Endothelial cell of umbilical vein (primary cell): Measurements from ENCODE around the gene PSPC1. TPM values are rescaled to one million over a fixed set of nuclear protein-coding genes. Genes with fewer than 3 reads are reported as not detected.
"Not testable (repeated sequence)": the region's sequence is repeated elsewhere in the genome, so short reads cannot be mapped to it uniquely, and the experiment has no call there.

ENCODE experiments used
- BruUV-seq: library from RNA; stranded (reverse); fragments of 400-500 nt; replicated peaks from 2 replicates; lab custom pipeline; 2021; lab: Mats Ljungman, UMichigan
- CTCF ChIA-PET: fragments of 300-600, 350-600 bp; sonication (Branson Sonifier 250); formaldehyde crosslinking; loops from one replicate; lab custom pipeline; 2021; ENCODE audit warnings: antibody characterized with exemption, inconsistent platforms; lab: Charles Lee
- POLR2A ChIA-PET: fragments of 300-600, 350-600 bp; sonication (Branson Sonifier 250); formaldehyde crosslinking; loops from one replicate; lab custom pipeline; 2021; ENCODE audit warnings: antibody characterized with exemption, inconsistent platforms; lab: Charles Lee
- DNase-seq: peaks from one replicate; pipeline ENCODE4 v3.0.0-alpha.2; 2011; ENCODE audit warnings: low read depth, low spot score
- FAIRE-seq: peaks from 2 replicates; lab custom pipeline; 2011; peaks lifted over from hg19 to GRCh38; lab: Jason Lieb, UNC
- H2AFZ ChIP-seq: 2 replicates; pipeline ENCODE4 v1.6.0; 2012; ENCODE audit warnings: low read depth, low read length, control low read depth, inconsistent platforms
- H3K27ac ChIP-seq: 2 replicates; pipeline ENCODE4 v1.5.1; 2011; ENCODE audit warnings: low read depth, mild to moderate bottlenecking, control low read depth, low read length, moderate library complexity; ENCODE audit not compliant: insufficient read depth
- H3K27me3 ChIP-seq, 2 experiments: 2 replicates each; pipeline versions ENCODE4 v1.6.0 to v1.6.1; 2011; ENCODE audit warnings: low read length in 2 of 2, mixed read lengths in 1 of 2; ENCODE audit not compliant: control insufficient read depth in 2 of 2, insufficient read depth in 2 of 2
- H3K36me3 ChIP-seq, 2 experiments: 2 replicates in 1 of 2; 3 replicates in 1 of 2; pipeline ENCODE4 v1.5.1; 2011; ENCODE audit warnings: low read length in 2 of 2, mild to moderate bottlenecking in 1 of 2, moderate library complexity in 1 of 2; ENCODE audit not compliant: control insufficient read depth in 2 of 2, insufficient read depth in 2 of 2; ENCODE audit errors: extremely low read depth in 1 of 2
- H3K4me1 ChIP-seq: 3 replicates; pipeline ENCODE4 v1.5.1; 2011; ENCODE audit warnings: mild to moderate bottlenecking, low read length; ENCODE audit not compliant: control insufficient read depth, insufficient read depth; ENCODE audit errors: extremely low read depth
- H3K4me2 ChIP-seq: 2 replicates; pipeline ENCODE4 v1.6.1; 2011; ENCODE audit warnings: low read length, control low read depth, mixed read lengths; ENCODE audit not compliant: insufficient read depth
- H3K4me3 ChIP-seq, 3 experiments: fragments of 200-600 bp in 1 of 3; sonication (generic), shearing (Covaris generic) in 1 of 3; replicated peaks in 1 of 3; 2 replicates each; pipeline ENCODE4 v1.5.1; 2011 to 2016; ENCODE audit warnings: control low read depth in 3 of 3, low read length in 3 of 3, mild to moderate bottlenecking in 2 of 3, inconsistent platforms in 1 of 3, low read depth in 1 of 3, moderate library complexity in 1 of 3; ENCODE audit not compliant: insufficient read depth in 1 of 3
- H3K79me2 ChIP-seq: 2 replicates; pipeline ENCODE4 v1.6.0; 2012; ENCODE audit warnings: low read length, inconsistent platforms; ENCODE audit not compliant: control insufficient read depth, insufficient read depth
- H3K9ac ChIP-seq: replicated peaks from 2 replicates; pipeline ENCODE3; 2011; ENCODE audit warnings: low read length, control low read depth; ENCODE audit not compliant: insufficient read depth; ENCODE audit errors: extremely low read depth
- H3K9me1 ChIP-seq: replicated peaks from 3 replicates; pipeline ENCODE4 v1.6.0; 2011; ENCODE audit warnings: mild to moderate bottlenecking, low read length; ENCODE audit not compliant: control insufficient read depth, insufficient read depth; ENCODE audit errors: extremely low read depth
- H3K9me3 ChIP-seq: replicated peaks from 2 replicates; pipeline ENCODE4 v1.5.1; 2012; ENCODE audit warnings: low read length, inconsistent platforms; ENCODE audit not compliant: control insufficient read depth, insufficient read depth
- H4K20me1 ChIP-seq: replicated peaks from 2 replicates; pipeline ENCODE3; 2011; ENCODE audit warnings: mild to moderate bottlenecking, low read length; ENCODE audit not compliant: control insufficient read depth, insufficient read depth; ENCODE audit errors: extremely low read depth
- dilution Hi-C: fragments of 300-500 bp; cut with MboI; formaldehyde crosslinking; loops from one replicate; pipeline ENCODE4 v1.15.0; 2019; ENCODE audit warnings: low sequenced_read_pairs; ENCODE audit not compliant: extremely low pct_ligation_motif_present
- intact Hi-C: fragments of 100-400 bp; cut with micrococcal nuclease; formaldehyde crosslinking; loops from one replicate; pipeline ENCODE4 v1.10.0; 2022
- polyA plus RNA-seq, 4 experiments: library from polyadenylated mRNA; depleted of rRNA in 3 of 4; stranded (reverse) in 3 of 4; unstranded in 1 of 4; fragments of >200 nt; gene quantifications; 2 replicates each; pipeline versions ENCODE4 v1.2.1 to v1.2.3, GENCODE V29; 2011 to 2012; ENCODE audit warnings: missing spikeins in 1 of 4
- total RNA-seq: library from RNA; stranded (reverse); gene quantifications from 2 replicates; pipeline ENCODE4 v1.2.3, GENCODE V29; 2021

Gene PSPC1
- total and polyA plus RNA-seq, 2 donors (not counting 3 experiments of a cell fraction or from before 2014, with no cell fraction given), result 22.8 to 55.7 TPM

DNA sequence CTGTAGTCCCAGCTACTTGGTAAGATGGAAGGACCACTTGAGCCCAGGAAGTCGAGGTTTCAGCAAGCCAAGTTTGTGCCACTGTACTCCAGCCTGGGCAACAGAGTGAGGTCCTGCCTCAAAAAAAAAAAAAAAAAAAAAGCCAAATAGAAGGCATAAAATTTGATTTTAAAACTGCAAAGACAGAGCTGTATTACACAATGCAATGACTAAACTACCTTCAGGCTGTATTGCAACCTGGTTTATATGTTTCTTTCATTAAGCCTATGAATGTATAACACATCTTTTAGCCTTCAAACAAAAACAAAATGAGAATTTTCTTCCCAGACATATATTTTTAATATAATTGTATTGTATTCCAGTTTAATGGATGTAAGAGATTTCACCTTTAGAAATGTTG is 73.7 kb downstream of the PSPC1 start:
- CTCF ChIA-PET, result interaction anchor here (0.7 kb wide), 1 partner anchor 142 kb away, joined by 4 read pairs; no protein-coding TSS in a partner anchor
- H3K79me2 ChIP-seq, result peaks cover 19% of the 10 kb centered on the region
- H4K20me1 ChIP-seq, DNase-seq, H3K9ac ChIP-seq, H3K4me1 ChIP-seq, POLR2A ChIA-PET, FAIRE-seq, intact Hi-C loops, H3K27ac ChIP-seq, H3K9me1 ChIP-seq, H3K4me3 ChIP-seq, BruUV-seq, H2AFZ ChIP-seq, H3K9me3 ChIP-seq, dilution Hi-C loops, H3K4me2 ChIP-seq, H3K27me3 ChIP-seq, H3K36me3 ChIP-seq: not testable (repeated sequence)

DNA sequence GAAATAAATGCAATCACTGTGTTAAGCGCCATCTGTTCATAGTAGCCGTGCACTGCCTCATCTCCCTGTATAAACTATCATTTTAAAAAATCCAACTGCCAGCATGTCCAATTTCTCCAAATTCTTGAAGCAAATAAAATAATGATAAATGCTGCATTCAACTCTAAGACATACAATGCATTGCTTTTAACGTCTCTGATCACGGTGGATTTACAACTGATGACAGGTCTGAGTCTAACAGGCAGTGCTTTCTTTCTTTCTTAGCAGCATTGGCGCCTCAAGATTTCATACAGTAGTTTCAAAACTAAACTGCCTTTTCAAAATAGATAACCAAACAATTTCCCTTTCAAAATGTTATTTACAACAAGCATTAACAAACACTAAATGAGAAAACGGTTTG is 78.5 kb downstream of the PSPC1 start:
- H3K4me2 ChIP-seq, DNase-seq, H3K9me1 ChIP-seq, H2AFZ ChIP-seq, H3K4me3 ChIP-seq, H3K4me1 ChIP-seq, H3K27ac ChIP-seq, POLR2A ChIA-PET, H3K27me3 ChIP-seq, dilution Hi-C loops, intact Hi-C loops, H4K20me1 ChIP-seq, BruUV-seq, H3K36me3 ChIP-seq, CTCF ChIA-PET, H3K9ac ChIP-seq, H3K9me3 ChIP-seq, FAIRE-seq: not testable (repeated sequence)
- H3K79me2 ChIP-seq, result peaks cover 14% of the 10 kb centered on the region

DNA sequence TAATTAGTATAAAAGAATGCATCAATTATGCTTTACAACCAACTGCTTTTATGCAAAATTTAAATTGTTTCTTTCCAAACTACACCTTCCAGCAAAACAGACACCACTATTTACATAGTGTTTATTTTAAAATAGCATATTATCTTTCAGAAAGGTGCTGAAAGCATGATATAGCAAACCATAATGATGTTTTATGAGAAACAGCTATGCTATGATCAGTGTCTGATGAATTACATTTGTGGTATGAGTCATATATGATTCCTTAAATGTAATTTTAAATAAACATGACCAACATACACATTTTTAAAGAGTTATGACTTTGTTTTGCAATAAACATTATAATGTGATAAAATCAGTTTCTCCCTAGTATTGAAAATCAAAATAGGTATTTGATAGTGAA is 81.1 kb downstream of the PSPC1 start:
- dilution Hi-C loops, CTCF ChIA-PET, BruUV-seq: not testable (repeated sequence)

DNA sequence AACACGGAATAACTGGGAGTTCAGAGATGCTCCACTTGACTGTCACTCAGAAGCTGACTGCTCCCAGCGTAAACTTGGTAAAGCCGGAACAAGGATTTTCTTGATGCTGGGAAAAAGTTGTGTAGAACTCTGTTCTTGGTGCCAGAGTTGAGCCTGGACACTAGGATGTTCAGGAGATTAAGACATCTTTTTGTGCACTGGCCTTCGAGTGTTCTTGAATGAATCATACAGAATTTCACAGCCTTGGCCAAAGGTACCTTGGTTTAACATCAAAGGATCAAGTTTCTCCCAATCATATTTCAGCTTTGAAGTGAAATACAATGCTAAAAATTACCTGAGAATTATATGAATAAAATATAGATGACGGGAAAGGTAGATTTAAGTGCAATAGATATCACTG is 81.8 kb downstream of the PSPC1 start:
- POLR2A ChIA-PET, H3K4me2 ChIP-seq, intact Hi-C loops, H3K4me3 ChIP-seq, FAIRE-seq, H4K20me1 ChIP-seq, H2AFZ ChIP-seq, H3K4me1 ChIP-seq, H3K9ac ChIP-seq, H3K27me3 ChIP-seq, H3K27ac ChIP-seq, H3K9me1 ChIP-seq, DNase-seq, H3K9me3 ChIP-seq, CTCF ChIA-PET, BruUV-seq, H3K36me3 ChIP-seq, dilution Hi-C loops: not testable (repeated sequence)
- H3K79me2 ChIP-seq, result peaks cover 11% of the 10 kb centered on the region

More for the DNA sequence above, 81.1 kb downstream of the PSPC1 start:
- POLR2A ChIA-PET, H4K20me1 ChIP-seq, H2AFZ ChIP-seq, H3K9me3 ChIP-seq, H3K36me3 ChIP-seq, DNase-seq, intact Hi-C loops, H3K4me2 ChIP-seq, H3K27me3 ChIP-seq, H3K4me3 ChIP-seq, H3K27ac ChIP-seq, FAIRE-seq, H3K4me1 ChIP-seq, H3K9ac ChIP-seq, H3K9me1 ChIP-seq: not testable (repeated sequence)
- H3K79me2 ChIP-seq, result peaks cover 11% of the 10 kb centered on the region
